MCF 10A (cell line): Measurements from ENCODE around the gene SOCS7. TPM values are rescaled to one million over a fixed set of nuclear protein-coding genes. Genes with fewer than 3 reads are reported as not detected.

Experiments
- BruUV-seq: library from RNA; stranded (reverse); fragments of 400-500 nt; replicated peaks from 2 replicates; lab custom pipeline; 2021; lab: Mats Ljungman, UMichigan
- CTCF ChIA-PET: fragments of 300-600 bp; sonication (Branson Sonifier 250); formaldehyde crosslinking; extraction: SDS; loops from one replicate; lab custom pipeline; 2021; ENCODE audit warnings: antibody characterized with exemption, inconsistent platforms; lab: Yijun Ruan, JAX
- POLR2A ChIA-PET: fragments of 300-600, 350-650 bp; sonication (Branson Sonifier 250); formaldehyde crosslinking; extraction: SDS; loops from one replicate; lab custom pipeline; 2020; ENCODE audit warnings: antibody characterized with exemption, inconsistent platforms; lab: Yijun Ruan, JAX
- DNase-seq: peaks from one replicate; pipeline ENCODE4 v3.0.0-alpha.2; 2018; ENCODE audit not compliant: unreplicated experiment
- H3K27ac Mint-ChIP-seq: one replicate; pipeline ENCODE4 v1.8.0; 2022; ENCODE audit warnings: mild to moderate bottlenecking, low read depth, mixed read lengths; ENCODE audit not compliant: unreplicated experiment
- H3K27me3 Mint-ChIP-seq: one replicate; pipeline ENCODE4 v1.8.0; 2022; ENCODE audit warnings: mixed read lengths; ENCODE audit not compliant: insufficient read depth, unreplicated experiment
- H3K36me3 Mint-ChIP-seq: one replicate; pipeline ENCODE4 v1.8.0; 2022; ENCODE audit warnings: mild to moderate bottlenecking, moderate library complexity, mixed read lengths; ENCODE audit not compliant: insufficient read depth, unreplicated experiment
- H3K4me1 Mint-ChIP-seq: one replicate; pipeline ENCODE4 v1.8.0; 2022; ENCODE audit warnings: mixed read lengths; ENCODE audit not compliant: insufficient read depth, unreplicated experiment
- H3K4me3 Mint-ChIP-seq: one replicate; pipeline ENCODE4 v1.8.0; 2022; ENCODE audit warnings: mild to moderate bottlenecking, moderate library complexity, mixed read lengths; ENCODE audit not compliant: unreplicated experiment
- H3K9me3 Mint-ChIP-seq: one replicate; pipeline ENCODE4 v1.8.0; 2022; ENCODE audit warnings: mixed read lengths; ENCODE audit not compliant: unreplicated experiment
- intact Hi-C: fragments of 100-400 bp; cut with micrococcal nuclease; formaldehyde crosslinking; loops from 2 replicates; pipeline ENCODE4 v1.14.1; 2022
- total RNA-seq: library from RNA; stranded (reverse); gene quantifications from 2 replicates; pipeline ENCODE4 v1.2.3, GENCODE V29; 2022
- TF ChIP-seq, protein P1 (sequence below): fragments of 200-600 bp; IDR thresholded peaks from one replicate; pipeline ENCODE4 v1.8.0; 2022; ENCODE audit warnings: antibody characterized with exemption, mild to moderate bottlenecking; ENCODE audit not compliant: unreplicated experiment

The SOCS7 gene
- total RNA-seq, 1 experiment from 2014 or later, result 26.2 TPM

DNA sequence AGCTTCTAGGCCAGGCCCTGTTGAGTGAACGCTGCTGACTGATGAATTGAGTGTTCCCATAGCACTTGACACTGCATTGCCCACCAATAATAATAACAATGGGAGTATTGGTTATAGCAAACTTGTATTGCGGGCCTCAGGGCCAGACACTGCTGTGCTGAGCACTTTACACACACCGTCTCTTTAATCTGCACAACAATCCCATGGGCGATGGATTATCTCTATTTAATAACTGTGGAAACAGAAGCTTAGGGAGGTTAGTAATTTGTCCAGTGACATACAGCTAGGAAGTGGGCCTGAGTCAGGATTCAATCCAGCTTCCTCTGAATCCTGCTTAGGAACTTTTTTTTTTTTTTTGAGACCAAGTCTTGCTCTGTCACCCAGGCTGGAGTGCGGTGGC, 87.8 kb downstream of the SOCS7 start:
- intact Hi-C loops, result no loop called here
- H3K4me3 Mint-ChIP-seq, result no peak overlapping the region
- no peak for DNase-seq
- POLR2A ChIA-PET, result interaction anchor here (0.7 kb wide), 1 partner anchor 111 kb away, joined by 3 read pairs; no protein-coding TSS in a partner anchor
- peaks cover 6% of the 10 kb centered on the region for H3K4me1 Mint-ChIP-seq
- TF ChIP-seq, protein P1, sequence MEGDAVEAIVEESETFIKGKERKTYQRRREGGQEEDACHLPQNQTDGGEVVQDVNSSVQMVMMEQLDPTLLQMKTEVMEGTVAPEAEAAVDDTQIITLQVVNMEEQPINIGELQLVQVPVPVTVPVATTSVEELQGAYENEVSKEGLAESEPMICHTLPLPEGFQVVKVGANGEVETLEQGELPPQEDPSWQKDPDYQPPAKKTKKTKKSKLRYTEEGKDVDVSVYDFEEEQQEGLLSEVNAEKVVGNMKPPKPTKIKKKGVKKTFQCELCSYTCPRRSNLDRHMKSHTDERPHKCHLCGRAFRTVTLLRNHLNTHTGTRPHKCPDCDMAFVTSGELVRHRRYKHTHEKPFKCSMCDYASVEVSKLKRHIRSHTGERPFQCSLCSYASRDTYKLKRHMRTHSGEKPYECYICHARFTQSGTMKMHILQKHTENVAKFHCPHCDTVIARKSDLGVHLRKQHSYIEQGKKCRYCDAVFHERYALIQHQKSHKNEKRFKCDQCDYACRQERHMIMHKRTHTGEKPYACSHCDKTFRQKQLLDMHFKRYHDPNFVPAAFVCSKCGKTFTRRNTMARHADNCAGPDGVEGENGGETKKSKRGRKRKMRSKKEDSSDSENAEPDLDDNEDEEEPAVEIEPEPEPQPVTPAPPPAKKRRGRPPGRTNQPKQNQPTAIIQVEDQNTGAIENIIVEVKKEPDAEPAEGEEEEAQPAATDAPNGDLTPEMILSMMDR, result no peak
- H3K9me3 Mint-ChIP-seq, result no peaks in the 10 kb centered on the region
- CTCF ChIA-PET, result interaction anchor here (0.6 kb wide), 1 partner anchor 30 kb away, joined by 3 read pairs; no protein-coding TSS in a partner anchor
- no peak overlapping the region for H3K27ac Mint-ChIP-seq
- no peaks in the 10 kb centered on the region for H3K36me3 Mint-ChIP-seq
- no TSS peak for BruUV-seq
- no peaks in the 10 kb centered on the region for H3K27me3 Mint-ChIP-seq

GRCh38 chr17:38440614-38441397, 89.2 kb downstream of the SOCS7 start:
- H3K4me1 Mint-ChIP-seq, result peaks cover 7% of the 10 kb centered on the region
- POLR2A ChIA-PET, result no interaction called here
- intact Hi-C loops, result no loop called here

GRCh38 chr17:38441429-38442061, 89.9 kb downstream of the SOCS7 start:
- TF ChIP-seq, protein P1, result no peak
- POLR2A ChIA-PET, result no interaction called here
- CTCF ChIA-PET, result interaction anchor here (0.6 to 5.3 kb wide), 3 partner anchors 11 to 226 kb away, joined by 3 to 27 read pairs (median 4); no protein-coding TSS in a partner anchor
- Mint-ChIP-seq H3K4me1 (peaks cover 7% of the 10 kb centered on the region), H3K27ac (no peak overlapping the region), H3K4me3 (no peak overlapping the region), H3K27me3 (no peaks in the 10 kb centered on the region), H3K9me3 (no peaks in the 10 kb centered on the region), H3K36me3 (no peaks in the 10 kb centered on the region)
- no peak for DNase-seq
- intact Hi-C loops, result no loop called here
- BruUV-seq, result no TSS peak

More at GRCh38 chr17:38440614-38441397, 89.2 kb downstream of the SOCS7 start:
- H3K27ac Mint-ChIP-seq, result no peak overlapping the region
- TF ChIP-seq, protein P1, result no peak
- H3K27me3 Mint-ChIP-seq, result no peaks in the 10 kb centered on the region
- CTCF ChIA-PET, result interaction anchor here (0.6 to 5.3 kb wide), 2 partner anchors 43 to 237 kb away, joined by 4 to 27 read pairs; no protein-coding TSS in a partner anchor
- DNase-seq, result no peak
- H3K4me3 Mint-ChIP-seq, result no peak overlapping the region
- H3K36me3 Mint-ChIP-seq, result no peaks in the 10 kb centered on the region
- no TSS peak for BruUV-seq
- no peaks in the 10 kb centered on the region for H3K9me3 Mint-ChIP-seq

GRCh38 chr17:38442548-38442947, 90.9 kb downstream of the SOCS7 start:
- no peaks in the 10 kb centered on the region for H3K36me3 Mint-ChIP-seq
- no peak for DNase-seq
- BruUV-seq, result no TSS peak
- ChIA-PET CTCF (interaction anchor here (0.5 to 5.3 kb wide), 2 partner anchors 42 to 49 kb away, joined by 3 to 27 read pairs; no protein-coding TSS in a partner anchor), POLR2A (no interaction called here)
- H3K4me3 Mint-ChIP-seq, result no peak overlapping the region
- no peaks in the 10 kb centered on the region for H3K27me3 Mint-ChIP-seq
- intact Hi-C loops, result no loop called here
- H3K9me3 Mint-ChIP-seq, result no peaks in the 10 kb centered on the region
- TF ChIP-seq, protein P1, result no peak
- H3K4me1 Mint-ChIP-seq, result peaks cover 7% of the 10 kb centered on the region
- no peak overlapping the region for H3K27ac Mint-ChIP-seq
